HG03060 (cell line): Measurements from ENCODE around the gene FAM174C.

Source experiments
- ATAC-seq: cut with Tn5 transposase; IDR thresholded peaks from one replicate; pipeline ENCODE4 v1.9.1; 2021; ENCODE audit warnings: low read depth, moderate number of reproducible peaks; ENCODE audit not compliant: unreplicated experiment

The FAM174C gene

GRCh38 chr19:1284293-1284978 lies 9.1 kb downstream of the FAM174C start:
- ATAC-seq: no peak

- ATAC-seq: no peak
Observed at GRCh38 chr19:1284979-1285736, 9.8 kb downstream of the FAM174C start.

- ATAC-seq: no peak
Observed at GRCh38 chr19:1285737-1286360, 10.5 kb downstream of the FAM174C start, which contains the start of gene EFNA2. TSS of gene EFNA2 (plus strand) at chr19:1285873. CDS start at chr19:1286169, 296 bp downstream.

GRCh38 chr19:1286487-1287353 lies 11.4 kb downstream of the FAM174C start:
- ATAC-seq: no peak

- no peak for ATAC-seq
Observed at GRCh38 chr19:1287354-1288225, 12.3 kb downstream of the FAM174C start.

GRCh38 chr19:1288226-1288612 lies 12.9 kb downstream of the FAM174C start:
- no peak for ATAC-seq

- no peak for ATAC-seq
Observed at GRCh38 chr19:1288833-1289685, 13.7 kb downstream of the FAM174C start.

GRCh38 chr19:1289686-1290025 lies 14.3 kb downstream of the FAM174C start:
- no peak for ATAC-seq

- no peak for ATAC-seq
Observed at GRCh38 chr19:1290196-1290702, 14.9 kb downstream of the FAM174C start.

- no peak for ATAC-seq
Observed at GRCh38 chr19:1290703-1291651, 15.6 kb downstream of the FAM174C start.

GRCh38 chr19:1291761-1292418 lies 16.6 kb downstream of the FAM174C start:
- no peak for ATAC-seq

- ATAC-seq: no peak
Observed at GRCh38 chr19:1292419-1293151, 17.3 kb downstream of the FAM174C start.

GRCh38 chr19:1293782-1294604 lies 18.7 kb downstream of the FAM174C start:
- no peak for ATAC-seq

GRCh38 chr19:1294688-1295087 lies 19.4 kb downstream of the FAM174C start:
- no peak for ATAC-seq

- no peak for ATAC-seq
Observed at GRCh38 chr19:1295169-1296012, 20.1 kb downstream of the FAM174C start.
